DND-41 (cell line): ENCODE results near the gene PPDPF.

Experiments
- CTCF ChIP-seq: IDR thresholded peaks from 2 replicates; pipeline ENCODE4 v1.5.1; 2012; ENCODE audit warnings: borderline replicate concordance, low read length, moderate library complexity, mild to moderate bottlenecking; ENCODE audit not compliant: poor library complexity, severe bottlenecking; ENCODE audit errors: extremely low read depth
- EZH2 ChIP-seq: IDR thresholded peaks from 3 replicates; pipeline ENCODE4 v1.6.1; 2012; ENCODE audit warnings: borderline replicate concordance, low read depth, mild to moderate bottlenecking, moderate library complexity, low read length, inconsistent platforms; ENCODE audit not compliant: severe bottlenecking

DNA sequence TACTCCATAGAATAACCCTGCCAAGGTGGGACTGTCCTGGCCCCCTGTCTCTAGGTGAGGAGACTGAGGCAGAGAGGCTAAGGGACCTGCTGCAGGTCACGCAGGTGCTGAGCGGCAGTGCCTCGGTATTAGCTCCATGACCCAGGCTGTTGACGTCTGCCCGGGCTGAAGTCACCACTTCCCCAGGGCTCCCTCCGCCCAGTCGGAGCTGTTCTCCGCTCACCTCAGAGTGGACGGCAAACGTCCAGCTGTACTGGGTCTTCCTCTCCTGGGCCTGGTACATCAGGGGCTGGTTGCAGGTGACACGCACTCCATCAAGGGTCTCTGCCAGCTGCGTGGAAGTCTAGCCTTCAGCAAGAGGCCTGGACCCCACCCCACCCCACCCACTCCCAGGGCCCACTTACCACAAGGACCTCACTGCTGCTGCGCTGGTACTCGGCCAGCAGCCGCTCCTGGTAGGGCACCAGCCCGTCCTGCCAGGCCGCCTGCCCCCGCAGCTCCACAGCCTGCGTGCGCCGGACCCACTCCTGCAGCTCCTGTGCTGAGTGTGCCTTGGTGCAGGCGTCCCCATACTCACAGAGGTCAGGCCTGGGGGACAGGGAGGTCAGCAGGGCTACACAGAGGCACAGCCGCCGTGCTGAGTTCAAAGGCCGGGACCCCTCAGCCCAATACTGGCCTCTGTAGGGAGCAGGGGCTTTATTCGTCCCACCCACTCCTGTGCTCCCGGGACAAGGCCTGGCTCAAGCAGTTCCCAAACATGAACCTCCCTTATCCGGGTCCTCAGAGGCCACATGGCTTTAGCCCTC lies 49.9 kb downstream of the PPDPF start:
- no peak for TF ChIP-seq CTCF
- TF ChIP-seq EZH2 = no peak
